Stimulated activated naive CD4-positive, alpha-beta T cell (primary cell): Measurements from ENCODE around the gene NUP153.

Experiments used
- DNase-seq, 6 experiments: peaks; one replicate each; lab custom pipeline; 2025; lab: John Stamatoyannopoulos, UW

NUP153 gene

GRCh38 chr6:17662585-17662984 lies 44.1 kb downstream of the NUP153 start:
- no peak for DNase-seq

- DNase-seq = no peak
Observed at GRCh38 chr6:17656644-17657043, 50.1 kb downstream of the NUP153 start.

- DNase-seq = no peak
Observed at GRCh38 chr6:17656092-17656491, 50.6 kb downstream of the NUP153 start.

- DNase-seq = no peak
Observed at GRCh38 chr6:17653198-17653882, 53.4 kb downstream of the NUP153 start.

GRCh38 chr6:17650656-17651309 lies 55.9 kb downstream of the NUP153 start:
- DNase-seq = no peak

GRCh38 chr6:17648745-17649144 lies 58.0 kb downstream of the NUP153 start:
- no peak for DNase-seq

GRCh38 chr6:17640477-17640917 lies 66.2 kb downstream of the NUP153 start:
- DNase-seq = no peak

- DNase-seq = no peak
Observed at GRCh38 chr6:17638212-17638715, 68.5 kb downstream of the NUP153 start.

GRCh38 chr6:17635568-17635967 lies 71.2 kb downstream of the NUP153 start:
- no peak for DNase-seq

GRCh38 chr6:17633465-17634188 lies 73.1 kb downstream of the NUP153 start:
- no peak for DNase-seq

- no peak for DNase-seq
Observed at GRCh38 chr6:17632934-17633333, 73.8 kb downstream of the NUP153 start.

- DNase-seq = no peak
Observed at GRCh38 chr6:17630511-17631073, 76.1 kb downstream of the NUP153 start.

- DNase-seq = no peak
Observed at GRCh38 chr6:17629824-17630510, 76.8 kb downstream of the NUP153 start.

GRCh38 chr6:17628873-17629272 lies 77.9 kb downstream of the NUP153 start:
- no peak for DNase-seq

- no peak for DNase-seq
Observed at GRCh38 chr6:17624396-17624795, 82.3 kb downstream of the NUP153 start.

- DNase-seq = no peak
Observed at GRCh38 chr6:17622144-17622543, 84.6 kb downstream of the NUP153 start.

- DNase-seq = no peak
Observed at GRCh38 chr6:17621003-17621402, 85.7 kb downstream of the NUP153 start.

- DNase-seq = no peak
Observed at GRCh38 chr6:17615794-17616193, 90.9 kb downstream of the NUP153 start.

GRCh38 chr6:17612048-17612447 lies 94.7 kb downstream of the NUP153 start:
- no peak for DNase-seq

GRCh38 chr6:17610835-17611234 lies 95.9 kb downstream of the NUP153 start:
- DNase-seq = no peak

- no peak for DNase-seq
Observed at GRCh38 chr6:17606606-17607005, 100.1 kb downstream of the NUP153 start.

GRCh38 chr6:17602888-17603287 lies 103.8 kb downstream of the NUP153 start:
- no peak for DNase-seq
